ENCODE results near the gene FRMD4B.
"Not testable (repeated sequence)": the region's sequence is repeated elsewhere in the genome, so short reads cannot be mapped to it uniquely, and the experiment has no call there.

The FRMD4B gene

GRCh38 chr3:69236812-69237707 lies 148.8 kb downstream of the FRMD4B start:
- DNase-seq = peak; percentile 8

- DNase-seq = no peak
Observed at GRCh38 chr3:69235882-69236281, 150.0 kb downstream of the FRMD4B start.

- not testable (repeated sequence) for DNase-seq
Observed at GRCh38 chr3:69235227-69235626, 150.7 kb downstream of the FRMD4B start.

- DNase-seq = no peak
Observed at GRCh38 chr3:69232482-69232881, 153.4 kb downstream of the FRMD4B start.

GRCh38 chr3:69231929-69232440 lies 153.9 kb downstream of the FRMD4B start:
- DNase-seq = no peak

- no peak for DNase-seq
Observed at GRCh38 chr3:69226071-69226470, 159.8 kb downstream of the FRMD4B start.

- no peak for DNase-seq
Observed at GRCh38 chr3:69219101-69219708, 166.7 kb downstream of the FRMD4B start.

GRCh38 chr3:69218079-69218478 lies 167.8 kb downstream of the FRMD4B start:
- DNase-seq = no peak

GRCh38 chr3:69216981-69217380 lies 168.9 kb downstream of the FRMD4B start:
- DNase-seq = no peak

- no peak for DNase-seq
Observed at GRCh38 chr3:69214241-69214640, 171.6 kb downstream of the FRMD4B start.

GRCh38 chr3:69212411-69213160 lies 173.3 kb downstream of the FRMD4B start:
- peak; percentile 89 for DNase-seq

GRCh38 chr3:69210068-69210730 lies 175.7 kb downstream of the FRMD4B start:
- DNase-seq = no peak

GRCh38 chr3:69209413-69209812 lies 176.5 kb downstream of the FRMD4B start:
- peak; percentile 55 for DNase-seq

GRCh38 chr3:69207031-69207430 lies 178.9 kb downstream of the FRMD4B start:
- DNase-seq = no peak

GRCh38 chr3:69205385-69205784 lies 180.5 kb downstream of the FRMD4B start:
- DNase-seq = no peak

GRCh38 chr3:69204315-69204957 lies 181.5 kb downstream of the FRMD4B start:
- DNase-seq = no peak

GRCh38 chr3:69203631-69204314 lies 182.1 kb downstream of the FRMD4B start:
- no peak for DNase-seq

GRCh38 chr3:69201658-69202057 lies 184.2 kb downstream of the FRMD4B start:
- DNase-seq = no peak

GRCh38 chr3:69200384-69201068 lies 185.4 kb downstream of the FRMD4B start:
- DNase-seq = no peak

GRCh38 chr3:69199942-69200341 lies 185.9 kb downstream of the FRMD4B start:
- no peak for DNase-seq

- no peak for DNase-seq
Observed at GRCh38 chr3:69197922-69198530, 187.9 kb downstream of the FRMD4B start.

Data from MV-4-11 (cell line).